GM12878 (cell line): ENCODE measurements around the gene ACSF2. TPM values are rescaled to one million over a fixed set of nuclear protein-coding genes. Genes with fewer than 3 reads are reported as not detected.

Experiments used
- ATAC-seq: fragments of 200-7000 bp; cut with Tn5 transposase; 3 replicates; pipeline ENCODE4 v1.9.1; 2020; ENCODE audit warnings: mild to moderate bottlenecking, moderate library complexity
- BruUV-seq: library from RNA; stranded (reverse); fragments of 400-500 nt; replicated peaks from 2 replicates; lab custom pipeline; 2021; lab: Mats Ljungman, UMichigan
- CTCF ChIA-PET: fragments of 300-600 bp; sonication (Branson Sonifier 250); formaldehyde crosslinking; extraction: SDS; loops from one replicate; lab custom pipeline; 2021; ENCODE audit warnings: inconsistent platforms; lab: Yijun Ruan, JAX
- POLR2A ChIA-PET: fragments of 350-600 bp; formaldehyde crosslinking; extraction: SDS; loops from one replicate; lab custom pipeline; 2021; ENCODE audit warnings: inconsistent platforms; lab: Charles Lee
- RAD21 ChIA-PET: fragments of 300-600 bp; sonication (Branson Sonifier 250); formaldehyde crosslinking; loops from one replicate; lab custom pipeline; 2023; ENCODE audit warnings: antibody characterized with exemption; ENCODE audit not compliant: unreplicated experiment; lab: Charles Lee
- SMC1A ChIA-PET: fragments of 300-600 bp; sonication (Branson Sonifier 250); formaldehyde crosslinking; loops from one replicate; lab custom pipeline; 2023; ENCODE audit not compliant: unreplicated experiment, uncharacterized antibody; lab: Charles Lee
- DNase-seq: peaks from one replicate; pipeline ENCODE4 v3.0.0-alpha.2; 2011; ENCODE audit warnings: low read depth, low spot score
- FAIRE-seq: peaks from 3 replicates; lab custom pipeline; 2011; peaks lifted over from hg19 to GRCh38; lab: Jason Lieb, UNC
- H2AFZ ChIP-seq: 2 replicates; pipeline ENCODE4 v1.6.0; 2011; ENCODE audit warnings: low read depth, low read length, control low read depth; ENCODE audit not compliant: control insufficient read depth
- H3K27ac ChIP-seq: 2 replicates; pipeline ENCODE4 v1.5.1; 2011; ENCODE audit warnings: control low read depth; ENCODE audit not compliant: control insufficient read depth, insufficient read depth
- H3K27me3 ChIP-seq, 2 experiments: replicated peaks in 1 of 2; 2 replicates each; pipeline versions ENCODE4 v1.6.0 to v1.6.1; 2011; ENCODE audit warnings: low read length in 1 of 2; ENCODE audit not compliant: control insufficient read depth in 2 of 2, insufficient read depth in 2 of 2
- H3K36me3 ChIP-seq, 2 experiments: 2 replicates each; pipeline ENCODE4 v1.5.1; 2011; ENCODE audit warnings: low read length in 1 of 2; ENCODE audit not compliant: control insufficient read depth in 2 of 2, insufficient read depth in 2 of 2
- H3K4me1 ChIP-seq: 2 replicates; pipeline ENCODE4 v1.6.1; 2011; ENCODE audit warnings: mild to moderate bottlenecking, low read length, moderate library complexity, mixed read lengths; ENCODE audit not compliant: control insufficient read depth, insufficient read depth
- H3K4me2 ChIP-seq: 2 replicates; pipeline ENCODE4 v1.6.0; 2011; ENCODE audit warnings: control low read depth; ENCODE audit not compliant: control insufficient read depth, insufficient read depth
- H3K4me3 ChIP-seq: fragments of 200-600 bp; sonication (generic); 2 replicates; pipeline ENCODE4 v1.5.1; 2016
- H3K79me2 ChIP-seq: 2 replicates; pipeline ENCODE4 v1.6.0; 2011; ENCODE audit warnings: low read length; ENCODE audit not compliant: control insufficient read depth, insufficient read depth
- H3K9ac ChIP-seq: 2 replicates; pipeline ENCODE4 v1.8.0; 2011; ENCODE audit warnings: low read length, control low read depth, mixed read lengths; ENCODE audit not compliant: control insufficient read depth, insufficient read depth
- H3K9me3 ChIP-seq: replicated peaks from 3 replicates; pipeline ENCODE4 v1.5.1; 2011; ENCODE audit warnings: mild to moderate bottlenecking, low read length; ENCODE audit not compliant: control insufficient read depth, insufficient read depth
- H4K20me1 ChIP-seq: 2 replicates; pipeline ENCODE4 v1.6.0; 2011; ENCODE audit not compliant: control insufficient read depth, insufficient read depth
- CBX3 ChIP-seq: fragments of 200-600 bp; sonication (generic); IDR thresholded peaks from 2 replicates; pipeline ENCODE4 v1.6.1; 2016; ENCODE audit warnings: low read depth, borderline replicate concordance
- EGR1 ChIP-seq, 2 experiments: IDR thresholded peaks; 1 replicate in 1 of 2; 2 replicates in 1 of 2; pipeline ENCODE4 v1.6.1; 2011 to 2012; ENCODE audit warnings: low read depth in 2 of 2, low read length in 2 of 2, borderline replicate concordance in 1 of 2, mild to moderate bottlenecking in 1 of 2, moderate library complexity in 1 of 2
- HDAC2 ChIP-seq: fragments of 200-600 bp; sonication (generic); IDR thresholded peaks from 2 replicates; pipeline ENCODE4 v1.6.1; 2017
- KAT2A ChIP-seq: conservative IDR thresholded peaks from 2 replicates; pipeline ENCODE4 v1.6.1; 2011; ENCODE audit warnings: low read depth, low read length; ENCODE audit not compliant: control insufficient read depth
- LARP7 ChIP-seq: fragments of 450-650 bp; IDR thresholded peaks from 2 replicates; pipeline ENCODE4 v1.6.1; 2017; ENCODE audit warnings: mild to moderate bottlenecking
- ZSCAN29 ChIP-seq: fragments of 450-650 bp; IDR thresholded peaks from 2 replicates; pipeline ENCODE4 v1.6.1; 2017; ENCODE audit warnings: mild to moderate bottlenecking, moderate library complexity
- in situ Hi-C: fragments of 300-500 bp; cut with MboI; formaldehyde crosslinking; loops from 9 replicates; pipeline ENCODE4 v1.14.3; 2018; ENCODE audit warnings: mixed read lengths
- intact Hi-C: fragments of 100-400 bp; cut with micrococcal nuclease; formaldehyde crosslinking; loops from one replicate; pipeline ENCODE4 v1.14.2; 2022; ENCODE audit not compliant: unreplicated experiment
- polyA plus RNA-seq, 11 experiments: library from polyadenylated mRNA; depleted of rRNA in 4 of 11; unstranded in 6 of 11; stranded (reverse) in 5 of 11; fragments of >200 nt; fragmentation: Nextera tagmentation in 4 of 11; fragmentation: Illumina TruSeq in 1 of 11; extraction: Ambion mirVana in 4 of 11; extraction: Trizol in 1 of 11; gene quantifications; 1 replicate in 1 of 11; 2 replicates in 10 of 11; pipeline versions ENCODE4 v1.2.1 to v1.2.3, GENCODE V29; 2011 to 2016; ENCODE audit warnings: inconsistent platforms in 2 of 11, missing spikeins in 2 of 11, low read depth in 1 of 11
- total RNA-seq, 4 experiments: library from RNA; depleted of rRNA in 3 of 4; stranded (reverse); fragments of >200 nt in 3 of 4; fragmentation: Illumina TruSeq in 1 of 4; extraction: Trizol in 1 of 4; gene quantifications; 2 replicates each; pipeline versions ENCODE4 v1.2.1 to v1.2.3, GENCODE V29; 2013 to 2021
- TF ChIP-seq, protein P1 (sequence below): IDR thresholded peaks from 2 replicates; pipeline ENCODE4 v1.6.1; 2012; ENCODE audit warnings: mild to moderate bottlenecking, low read depth, low read length
- TF ChIP-seq, protein P2 (sequence below): fragments of 450-650 bp; IDR thresholded peaks from 2 replicates; pipeline ENCODE4 v1.6.1; 2017; ENCODE audit warnings: mild to moderate bottlenecking, moderate library complexity

ACSF2 gene
- total and polyA plus RNA-seq, 10 of the 15 experiments (the other 5 are each of a cell fraction or from before 2014, with no cell fraction given), result 7.1 to 32.8 (median 16.8) TPM

DNA sequence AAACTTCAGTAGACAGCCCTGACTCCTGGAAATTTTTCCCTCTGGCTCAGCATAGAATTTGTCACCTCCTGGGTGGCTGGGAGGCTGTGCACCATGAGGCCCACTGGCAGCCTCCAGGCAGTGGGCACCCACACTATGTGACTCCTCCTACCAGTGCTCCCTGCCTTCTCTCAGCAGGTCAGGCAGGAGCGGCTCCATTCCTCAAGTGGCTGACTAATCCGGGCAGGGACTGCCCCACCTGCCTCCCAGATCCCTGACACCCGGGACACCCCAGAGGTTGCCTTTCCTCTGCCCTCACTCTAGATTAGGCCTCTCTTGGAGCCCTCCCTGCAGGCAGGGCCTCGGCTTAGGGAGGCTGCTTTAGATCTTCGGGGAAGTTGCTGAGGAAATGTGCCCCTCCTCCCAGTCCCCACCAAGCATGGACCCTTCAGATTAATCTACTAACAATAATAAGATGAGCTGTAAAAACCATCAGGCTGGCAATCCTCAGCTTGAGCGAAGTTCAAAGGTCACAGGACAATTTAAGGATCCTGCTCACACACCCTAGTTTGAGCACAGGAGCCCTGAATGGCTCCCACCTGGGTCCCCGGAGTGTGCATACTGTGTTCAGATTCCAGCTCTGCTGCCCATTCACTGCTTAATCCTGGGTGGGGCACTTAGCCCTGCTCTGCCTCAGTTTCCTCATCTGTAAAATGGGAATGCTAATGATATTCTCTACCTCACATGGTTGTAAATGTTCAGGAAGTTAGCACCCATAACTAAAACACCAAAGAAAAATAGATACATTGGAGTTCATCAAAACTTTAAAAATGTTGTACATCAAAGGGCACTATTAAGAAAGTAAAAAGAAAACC, 72.2 kb downstream of the ACSF2 start (continued):
- TF ChIP-seq, protein P1, sequence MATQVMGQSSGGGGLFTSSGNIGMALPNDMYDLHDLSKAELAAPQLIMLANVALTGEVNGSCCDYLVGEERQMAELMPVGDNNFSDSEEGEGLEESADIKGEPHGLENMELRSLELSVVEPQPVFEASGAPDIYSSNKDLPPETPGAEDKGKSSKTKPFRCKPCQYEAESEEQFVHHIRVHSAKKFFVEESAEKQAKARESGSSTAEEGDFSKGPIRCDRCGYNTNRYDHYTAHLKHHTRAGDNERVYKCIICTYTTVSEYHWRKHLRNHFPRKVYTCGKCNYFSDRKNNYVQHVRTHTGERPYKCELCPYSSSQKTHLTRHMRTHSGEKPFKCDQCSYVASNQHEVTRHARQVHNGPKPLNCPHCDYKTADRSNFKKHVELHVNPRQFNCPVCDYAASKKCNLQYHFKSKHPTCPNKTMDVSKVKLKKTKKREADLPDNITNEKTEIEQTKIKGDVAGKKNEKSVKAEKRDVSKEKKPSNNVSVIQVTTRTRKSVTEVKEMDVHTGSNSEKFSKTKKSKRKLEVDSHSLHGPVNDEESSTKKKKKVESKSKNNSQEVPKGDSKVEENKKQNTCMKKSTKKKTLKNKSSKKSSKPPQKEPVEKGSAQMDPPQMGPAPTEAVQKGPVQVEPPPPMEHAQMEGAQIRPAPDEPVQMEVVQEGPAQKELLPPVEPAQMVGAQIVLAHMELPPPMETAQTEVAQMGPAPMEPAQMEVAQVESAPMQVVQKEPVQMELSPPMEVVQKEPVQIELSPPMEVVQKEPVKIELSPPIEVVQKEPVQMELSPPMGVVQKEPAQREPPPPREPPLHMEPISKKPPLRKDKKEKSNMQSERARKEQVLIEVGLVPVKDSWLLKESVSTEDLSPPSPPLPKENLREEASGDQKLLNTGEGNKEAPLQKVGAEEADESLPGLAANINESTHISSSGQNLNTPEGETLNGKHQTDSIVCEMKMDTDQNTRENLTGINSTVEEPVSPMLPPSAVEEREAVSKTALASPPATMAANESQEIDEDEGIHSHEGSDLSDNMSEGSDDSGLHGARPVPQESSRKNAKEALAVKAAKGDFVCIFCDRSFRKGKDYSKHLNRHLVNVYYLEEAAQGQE, result no peak
- no peak for TF ChIP-seq KAT2A
- no peak for TF ChIP-seq ZSCAN29
- no peak for TF ChIP-seq CBX3

DNA sequence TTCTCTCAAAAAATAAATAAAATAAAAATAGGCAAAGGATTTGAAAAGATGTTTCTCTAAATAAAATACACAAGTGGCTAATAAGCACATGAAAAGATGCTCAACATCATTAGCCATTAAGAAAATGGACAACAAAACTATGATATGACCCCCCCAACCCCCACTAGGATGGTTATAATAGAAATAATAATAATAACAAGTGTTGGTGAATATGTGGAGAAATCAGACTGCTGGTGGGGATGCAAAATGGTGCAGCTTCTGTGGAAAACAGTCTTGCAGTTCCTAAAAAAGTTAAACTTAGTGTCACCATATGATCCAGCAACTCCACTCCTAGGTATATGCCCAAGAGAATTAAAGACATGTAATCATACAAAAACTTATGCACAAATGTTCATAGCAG, 73.3 kb downstream of the ACSF2 start:
- Histone ChIP-seq H3K4me1 (no peaks in the 10 kb centered on the region), H3K79me2 (no peaks in the 10 kb centered on the region), H3K9ac (no peak overlapping the region), H3K4me3 (no peak overlapping the region), H3K4me2 (no peak overlapping the region), H3K27ac (no peak overlapping the region), H3K36me3 (no peaks in the 10 kb centered on the region), H3K27me3 (no peaks in the 10 kb centered on the region), H2AFZ (no peak overlapping the region), H4K20me1 (no peaks in the 10 kb centered on the region), H3K9me3 (no peaks in the 10 kb centered on the region)
- intact Hi-C loops, result no loop called here
- in situ Hi-C loops, result no loop called here
- no peak for FAIRE-seq
- ATAC-seq, result no peak
- ChIA-PET CTCF (interaction anchor here (1.2 kb wide), 1 partner anchor 13 kb away, joined by 3 read pairs; no protein-coding TSS in a partner anchor), POLR2A (no interaction called here), SMC1A (no interaction called here), RAD21 (interaction anchor here (0.6 kb wide), 1 partner anchor 16 kb away, joined by 3 read pairs; no protein-coding TSS in a partner anchor)
- DNase-seq, result no peak
- BruUV-seq, result no TSS peak
- TF ChIP-seq, protein P2, sequence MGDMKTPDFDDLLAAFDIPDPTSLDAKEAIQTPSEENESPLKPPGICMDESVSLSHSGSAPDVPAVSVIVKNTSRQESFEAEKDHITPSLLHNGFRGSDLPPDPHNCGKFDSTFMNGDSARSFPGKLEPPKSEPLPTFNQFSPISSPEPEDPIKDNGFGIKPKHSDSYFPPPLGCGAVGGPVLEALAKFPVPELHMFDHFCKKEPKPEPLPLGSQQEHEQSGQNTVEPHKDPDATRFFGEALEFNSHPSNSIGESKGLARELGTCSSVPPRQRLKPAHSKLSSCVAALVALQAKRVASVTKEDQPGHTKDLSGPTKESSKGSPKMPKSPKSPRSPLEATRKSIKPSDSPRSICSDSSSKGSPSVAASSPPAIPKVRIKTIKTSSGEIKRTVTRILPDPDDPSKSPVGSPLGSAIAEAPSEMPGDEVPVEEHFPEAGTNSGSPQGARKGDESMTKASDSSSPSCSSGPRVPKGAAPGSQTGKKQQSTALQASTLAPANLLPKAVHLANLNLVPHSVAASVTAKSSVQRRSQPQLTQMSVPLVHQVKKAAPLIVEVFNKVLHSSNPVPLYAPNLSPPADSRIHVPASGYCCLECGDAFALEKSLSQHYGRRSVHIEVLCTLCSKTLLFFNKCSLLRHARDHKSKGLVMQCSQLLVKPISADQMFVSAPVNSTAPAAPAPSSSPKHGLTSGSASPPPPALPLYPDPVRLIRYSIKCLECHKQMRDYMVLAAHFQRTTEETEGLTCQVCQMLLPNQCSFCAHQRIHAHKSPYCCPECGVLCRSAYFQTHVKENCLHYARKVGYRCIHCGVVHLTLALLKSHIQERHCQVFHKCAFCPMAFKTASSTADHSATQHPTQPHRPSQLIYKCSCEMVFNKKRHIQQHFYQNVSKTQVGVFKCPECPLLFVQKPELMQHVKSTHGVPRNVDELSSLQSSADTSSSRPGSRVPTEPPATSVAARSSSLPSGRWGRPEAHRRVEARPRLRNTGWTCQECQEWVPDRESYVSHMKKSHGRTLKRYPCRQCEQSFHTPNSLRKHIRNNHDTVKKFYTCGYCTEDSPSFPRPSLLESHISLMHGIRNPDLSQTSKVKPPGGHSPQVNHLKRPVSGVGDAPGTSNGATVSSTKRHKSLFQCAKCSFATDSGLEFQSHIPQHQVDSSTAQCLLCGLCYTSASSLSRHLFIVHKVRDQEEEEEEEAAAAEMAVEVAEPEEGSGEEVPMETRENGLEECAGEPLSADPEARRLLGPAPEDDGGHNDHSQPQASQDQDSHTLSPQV, result no peak
- TF ChIP-seq HDAC2 (no peak), EGR1 (IDR thresholded peaks at IDR 0.05; ENCODE audit: borderline replicate concordance in 1 of 2, low read depth in 2 of 2, low read length in 2 of 2) (no peak), LARP7 (no peak)
- TF ChIP-seq, protein P1, result no peak
